GM18517 (cell line): ENCODE results near the gene HEMK1.

Source experiments
- ATAC-seq: cut with Tn5 transposase; IDR thresholded peaks from one replicate; pipeline ENCODE4 v1.9.1; 2021; ENCODE audit warnings: mild to moderate bottlenecking, moderate library complexity; ENCODE audit not compliant: unreplicated experiment

Gene HEMK1

GRCh38 chr3:50635066-50635465, 65.7 kb downstream of the HEMK1 start:
- ATAC-seq = no peak

- no peak for ATAC-seq
Observed at GRCh38 chr3:50637011-50637410, 67.7 kb downstream of the HEMK1 start.

GRCh38 chr3:50637945-50638344, 68.6 kb downstream of the HEMK1 start:
- no peak for ATAC-seq

- no peak for ATAC-seq
Observed at GRCh38 chr3:50639055-50639494, 69.8 kb downstream of the HEMK1 start.

- ATAC-seq = no peak
Observed at GRCh38 chr3:50642382-50642781, 73.1 kb downstream of the HEMK1 start.

- ATAC-seq = no peak
Observed at GRCh38 chr3:50644561-50644960, 75.2 kb downstream of the HEMK1 start.

GRCh38 chr3:50645378-50645777, 76.1 kb downstream of the HEMK1 start:
- ATAC-seq = no peak
